BLaER1 (cell line): ENCODE data around the gene SNN.

Experiments used
- H3K27ac ChIP-seq: shearing (Covaris generic); formaldehyde crosslinking; 2 replicates; pipeline ENCODE4 v1.8.1; 2022
- H3K27me3 ChIP-seq: shearing (Covaris generic); formaldehyde crosslinking; 2 replicates; pipeline ENCODE4 v1.8.1; 2022
- H3K36me3 ChIP-seq: shearing (Covaris generic); formaldehyde crosslinking; 2 replicates; pipeline ENCODE4 v1.8.1; 2022
- H3K4me1 ChIP-seq: shearing (Covaris generic); formaldehyde crosslinking; 2 replicates; pipeline ENCODE4 v1.8.1; 2022
- H3K4me2 ChIP-seq: shearing (Covaris generic); formaldehyde crosslinking; 2 replicates; pipeline ENCODE4 v1.8.1; 2022
- H3K4me3 ChIP-seq: shearing (Covaris generic); formaldehyde crosslinking; 2 replicates; pipeline ENCODE4 v1.8.1; 2022
- H3K9ac ChIP-seq: shearing (Covaris generic); formaldehyde crosslinking; 2 replicates; pipeline ENCODE4 v1.8.1; 2022
- H3K9me3 ChIP-seq: shearing (Covaris generic); formaldehyde crosslinking; 2 replicates; pipeline ENCODE4 v1.8.1; 2022
- H4K20me1 ChIP-seq: shearing (Covaris generic); formaldehyde crosslinking; 2 replicates; pipeline ENCODE4 v1.8.1; 2022
- Cebpa-rat ChIP-seq: shearing (Covaris generic); IDR thresholded peaks from 2 replicates; pipeline ENCODE4 v1.8.1; 2022

Gene SNN

DNA sequence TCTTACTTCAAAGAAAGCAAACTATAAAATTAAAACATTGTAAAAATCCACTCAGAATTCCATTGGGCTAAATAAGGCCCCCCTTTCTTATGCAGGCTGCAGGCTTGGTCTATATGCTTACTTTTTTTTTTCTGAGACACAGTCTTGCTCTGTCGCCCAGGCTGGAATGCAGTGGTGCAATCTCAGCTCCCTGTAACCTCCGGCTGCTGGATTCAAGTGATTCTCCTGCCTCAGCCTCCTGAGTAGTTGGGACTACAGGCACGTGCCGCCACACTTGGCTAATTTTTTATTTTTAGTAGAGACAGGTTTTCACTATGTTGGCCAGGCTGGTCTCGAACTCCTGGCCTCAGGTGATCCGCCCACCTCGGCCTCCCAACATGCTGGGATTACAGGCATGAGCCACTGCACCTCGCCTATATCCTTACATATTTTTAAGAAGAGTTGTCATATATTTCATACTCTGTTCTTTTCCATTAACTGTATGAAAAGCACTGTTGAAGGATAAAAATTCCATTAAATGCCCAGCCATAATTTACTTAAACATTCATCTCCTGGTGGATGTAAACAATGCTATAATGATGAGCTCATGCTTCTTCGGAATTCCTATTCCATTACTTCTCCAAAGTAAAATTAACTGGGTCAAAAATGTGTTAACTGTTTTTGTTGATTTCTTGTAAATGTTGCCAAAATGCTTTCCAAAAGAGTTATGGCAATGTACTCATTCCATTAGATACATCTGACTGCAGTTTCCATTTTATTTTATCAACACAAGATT, 17.8 kb downstream of the SNN start:
- Histone ChIP-seq H3K4me2 (no peak overlapping the region), H4K20me1 (peaks cover 23% of the 10 kb centered on the region), H3K4me1 (peaks cover 95% of the 10 kb centered on the region), H3K27me3 (no peaks in the 10 kb centered on the region), H3K9ac (no peak overlapping the region), H3K4me3 (no peak overlapping the region), H3K27ac (no peak overlapping the region), H3K9me3 (no peaks in the 10 kb centered on the region), H3K36me3 (peaks cover 69% of the 10 kb centered on the region)
- no peak for TF ChIP-seq Cebpa-rat

DNA sequence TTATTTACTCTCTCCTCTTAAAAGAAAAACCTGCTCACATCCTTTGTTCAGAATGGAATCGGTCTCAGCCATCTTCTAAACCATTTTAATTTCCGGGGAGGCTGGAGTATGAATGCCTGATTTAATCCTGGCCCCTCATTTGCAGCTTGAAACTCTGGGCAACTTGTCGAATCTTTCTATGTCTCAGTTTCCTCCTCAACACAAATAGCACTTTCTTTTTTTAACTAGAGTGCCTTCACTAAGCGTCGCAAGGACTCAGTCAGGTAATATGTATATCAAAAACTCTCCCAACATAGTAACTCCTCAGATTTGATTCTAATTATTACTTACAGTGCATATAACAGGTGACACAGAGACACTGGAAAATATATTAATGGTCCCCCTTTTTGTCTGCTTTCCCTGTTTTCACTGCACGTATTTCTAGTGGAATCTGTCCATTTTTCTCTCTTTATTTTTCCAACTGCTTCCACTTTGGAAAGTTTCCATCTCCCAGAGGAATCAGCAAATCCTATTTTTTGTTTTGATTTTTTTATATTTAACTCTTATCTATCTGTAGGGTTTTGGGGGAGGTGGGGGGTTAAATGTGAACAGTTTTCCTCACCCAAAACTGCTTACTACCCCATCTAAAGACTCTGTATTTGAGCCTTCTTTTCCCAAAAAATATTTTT, 18.6 kb downstream of the SNN start:
- Histone ChIP-seq H3K27me3 (no peaks in the 10 kb centered on the region), H4K20me1 (peaks cover 15% of the 10 kb centered on the region), H3K9me3 (no peaks in the 10 kb centered on the region), H3K4me1 (peaks cover 87% of the 10 kb centered on the region), H3K4me2 (0 out of 2 replicates have a peak overlapping the region, but pooled peaks have one; percentile 1), H3K4me3 (no peak overlapping the region), H3K9ac (no peak overlapping the region), H3K36me3 (peaks cover 76% of the 10 kb centered on the region), H3K27ac (no peak overlapping the region)
- no peak for TF ChIP-seq Cebpa-rat

GRCh38 chr16:11687601-11688519, 19.6 kb downstream of the SNN start:
- no peaks in the 10 kb centered on the region for H3K27me3 ChIP-seq
- peaks cover 86% of the 10 kb centered on the region for H3K36me3 ChIP-seq
- no peak overlapping the region for H3K4me3 ChIP-seq
- 0 out of 2 replicates have a peak, but pooled peaks cover 4% of the 10 kb centered on the region for H4K20me1 ChIP-seq
- H3K9ac ChIP-seq, result no peak overlapping the region
- H3K9me3 ChIP-seq, result no peaks in the 10 kb centered on the region
- peak overlapping the region; percentile 48 for H3K4me2 ChIP-seq
- H3K4me1 ChIP-seq, result peaks cover 77% of the 10 kb centered on the region
- TF ChIP-seq Cebpa-rat, result no peak
- no peak overlapping the region for H3K27ac ChIP-seq

- Histone ChIP-seq H3K9ac (no peak overlapping the region), H3K4me2 (peak overlapping the region; percentile 48), H3K4me1 (peaks cover 71% of the 10 kb centered on the region), H4K20me1 (no peaks in the 10 kb centered on the region), H3K27ac (no peak overlapping the region), H3K36me3 (peaks cover 86% of the 10 kb centered on the region), H3K9me3 (no peaks in the 10 kb centered on the region), H3K4me3 (no peak overlapping the region), H3K27me3 (no peaks in the 10 kb centered on the region)
- TF ChIP-seq Cebpa-rat, result no peak
These were observed 20.2 kb downstream of the SNN start for GRCh38 chr16:11688520-11688886.

GRCh38 chr16:11689031-11689840, 21.0 kb downstream of the SNN start:
- Histone ChIP-seq H3K9ac (no peak overlapping the region), H3K36me3 (peaks cover 86% of the 10 kb centered on the region), H3K27me3 (no peaks in the 10 kb centered on the region), H3K9me3 (no peaks in the 10 kb centered on the region), H4K20me1 (no peaks in the 10 kb centered on the region), H3K4me2 (peak overlapping the region; percentile 48), H3K27ac (no peak overlapping the region), H3K4me1 (peaks cover 63% of the 10 kb centered on the region), H3K4me3 (no peak overlapping the region)
- no peak for TF ChIP-seq Cebpa-rat

- H3K4me3 ChIP-seq, result no peak overlapping the region
- no peaks in the 10 kb centered on the region for H4K20me1 ChIP-seq
- TF ChIP-seq Cebpa-rat, result no peak
- H3K27ac ChIP-seq, result no peak overlapping the region
- peaks cover 53% of the 10 kb centered on the region for H3K4me1 ChIP-seq
- peaks cover 86% of the 10 kb centered on the region for H3K36me3 ChIP-seq
- H3K9me3 ChIP-seq, result no peaks in the 10 kb centered on the region
- H3K9ac ChIP-seq, result no peak overlapping the region
- H3K27me3 ChIP-seq, result no peaks in the 10 kb centered on the region
- H3K4me2 ChIP-seq, result no peak overlapping the region
These were observed 23.0 kb downstream of the SNN start for GRCh38 chr16:11691235-11691634.

DNA sequence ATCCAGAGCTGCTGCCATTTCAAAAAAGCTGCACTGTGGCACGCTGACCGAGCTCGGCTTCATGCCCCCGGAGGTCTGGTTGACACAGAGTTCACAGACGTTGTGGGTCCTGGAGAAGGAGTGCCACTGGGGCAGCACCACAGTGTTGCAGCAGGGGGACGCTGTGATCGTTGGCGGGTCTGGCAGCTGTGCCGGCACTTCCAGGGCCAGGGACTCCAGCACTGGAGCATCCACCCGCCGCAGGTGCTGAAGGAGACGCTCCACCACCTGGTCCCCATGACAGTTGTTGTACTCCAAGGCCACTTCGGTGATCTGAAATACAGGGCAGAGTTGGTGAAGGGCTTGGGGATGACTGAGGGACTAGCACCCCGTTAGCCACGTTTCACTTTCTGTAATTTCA, 23.5 kb downstream of the SNN start:
- Histone ChIP-seq H3K27ac (no peak overlapping the region), H4K20me1 (no peaks in the 10 kb centered on the region), H3K9ac (no peak overlapping the region), H3K4me1 (peaks cover 48% of the 10 kb centered on the region), H3K9me3 (no peaks in the 10 kb centered on the region), H3K36me3 (peaks cover 86% of the 10 kb centered on the region), H3K4me2 (no peak overlapping the region), H3K27me3 (no peaks in the 10 kb centered on the region), H3K4me3 (no peak overlapping the region)
- TF ChIP-seq Cebpa-rat, result no peak

DNA sequence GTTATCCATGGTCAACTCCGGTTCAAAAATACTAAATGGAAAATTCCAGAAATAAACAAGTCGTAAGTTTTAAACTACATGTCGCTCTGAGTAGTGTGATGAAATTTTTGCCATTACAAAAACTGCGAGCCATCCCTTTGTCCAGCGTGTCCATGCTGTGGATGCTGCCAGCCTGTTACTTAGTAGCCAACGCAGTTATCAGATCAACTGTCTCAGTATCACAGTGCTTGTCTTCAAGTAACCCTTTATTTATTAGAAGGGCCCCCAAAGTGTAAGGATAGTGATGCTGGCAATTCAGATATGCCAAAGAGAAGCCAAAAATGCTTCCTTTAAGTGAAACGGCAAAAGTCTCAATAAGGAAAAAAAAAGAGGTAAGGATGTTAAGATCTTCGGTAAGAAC, 23.9 kb downstream of the SNN start:
- Histone ChIP-seq H3K4me2 (no peak overlapping the region), H4K20me1 (no peaks in the 10 kb centered on the region), H3K4me1 (peaks cover 44% of the 10 kb centered on the region), H3K9ac (no peak overlapping the region), H3K27ac (no peak overlapping the region), H3K27me3 (no peaks in the 10 kb centered on the region), H3K36me3 (peaks cover 86% of the 10 kb centered on the region), H3K9me3 (no peaks in the 10 kb centered on the region), H3K4me3 (no peak overlapping the region)
- TF ChIP-seq Cebpa-rat, result no peak

DNA sequence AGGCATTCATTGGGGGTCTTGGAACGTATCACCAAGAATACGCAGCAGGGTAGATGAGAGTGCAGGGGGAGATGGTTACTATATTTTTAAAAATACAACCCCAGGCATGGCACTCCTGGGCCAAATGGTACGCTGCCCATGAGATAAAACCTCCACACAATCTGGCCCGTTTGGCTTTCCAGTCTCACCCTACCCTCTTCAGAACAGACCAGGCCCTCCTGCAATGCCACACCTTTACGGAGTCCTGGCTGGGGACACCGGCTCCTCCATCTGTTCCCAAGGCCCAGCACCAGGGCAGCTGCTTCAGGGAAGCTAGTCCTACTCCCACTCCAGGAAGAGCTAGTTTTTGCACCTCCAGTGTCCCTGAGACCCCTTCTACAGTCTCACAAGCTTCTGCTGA, 24.4 kb downstream of the SNN start:
- Histone ChIP-seq H3K27ac (no peak overlapping the region), H3K9me3 (no peaks in the 10 kb centered on the region), H3K9ac (no peak overlapping the region), H3K4me2 (no peak overlapping the region), H3K4me3 (no peak overlapping the region), H3K36me3 (peaks cover 86% of the 10 kb centered on the region), H3K27me3 (no peaks in the 10 kb centered on the region), H3K4me1 (peaks cover 42% of the 10 kb centered on the region), H4K20me1 (no peaks in the 10 kb centered on the region)
- TF ChIP-seq Cebpa-rat, result no peak
